Nucleus accumbens (tissue), 56 donors: ENCODE results near the gene PPP1R17.

Experiments
- DNase-seq, 56 donors: peaks; one replicate each; lab custom pipeline; 2025; lab: John Stamatoyannopoulos, UW

PPP1R17 gene

DNA sequence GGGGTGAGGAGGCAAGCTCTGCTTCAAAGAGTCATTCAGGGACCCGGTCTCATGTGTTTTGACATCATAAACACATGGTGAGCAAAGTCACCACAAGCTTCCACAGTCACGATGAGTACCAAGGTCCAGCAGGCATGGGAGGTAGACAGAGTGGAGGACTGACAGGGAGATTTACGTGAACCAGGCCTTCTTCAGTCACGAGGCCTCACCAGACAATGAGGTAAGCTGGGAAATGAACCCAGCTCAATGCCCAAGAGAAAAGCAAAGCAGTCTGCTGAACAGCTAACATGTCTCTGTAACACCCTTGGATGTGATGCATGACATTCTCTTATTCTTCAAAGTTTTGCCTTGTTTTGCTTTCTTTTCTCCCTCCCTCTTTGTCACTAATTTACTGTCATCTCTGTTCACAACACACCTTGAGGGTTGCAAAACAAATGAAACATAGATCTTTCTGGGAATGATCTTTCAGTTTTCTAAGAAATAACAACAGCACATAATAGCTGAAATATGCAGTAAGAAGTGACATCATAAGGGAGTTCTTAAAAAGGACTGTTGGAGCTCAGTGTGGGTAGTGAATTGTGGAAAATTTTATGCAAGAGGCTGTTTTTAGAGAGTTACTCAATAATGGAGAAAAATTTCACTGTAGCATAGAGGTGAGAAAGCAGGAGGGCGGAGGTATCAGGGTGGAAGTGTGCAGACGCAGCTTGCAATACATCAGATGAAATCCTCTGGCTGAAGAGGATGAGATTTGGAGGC, 9.0 kb downstream of the PPP1R17 start:
- peak in 6 of 56 donors; percentile 1 to 26 (median 10) for DNase-seq

DNA sequence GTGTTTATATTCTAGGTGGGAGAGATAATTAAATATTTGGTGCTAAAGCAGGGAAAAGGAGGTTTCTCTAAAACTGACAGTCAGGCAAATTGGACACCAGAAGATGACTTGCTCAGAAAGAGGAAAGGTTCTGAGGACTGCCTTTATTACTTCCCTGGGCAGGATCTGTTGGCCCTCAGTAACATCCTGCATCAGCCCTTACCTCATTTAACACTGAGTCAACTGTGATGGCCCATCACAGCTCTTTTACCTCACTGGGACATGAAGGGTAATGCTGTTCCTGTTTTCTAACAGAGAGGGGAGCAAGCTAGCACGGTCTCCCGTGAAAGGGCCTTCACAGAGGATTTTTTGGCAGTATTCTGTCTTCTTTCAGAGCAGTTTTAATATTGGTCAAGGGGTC, 12.0 kb downstream of the PPP1R17 start:
- DNase-seq, result no peak

DNA sequence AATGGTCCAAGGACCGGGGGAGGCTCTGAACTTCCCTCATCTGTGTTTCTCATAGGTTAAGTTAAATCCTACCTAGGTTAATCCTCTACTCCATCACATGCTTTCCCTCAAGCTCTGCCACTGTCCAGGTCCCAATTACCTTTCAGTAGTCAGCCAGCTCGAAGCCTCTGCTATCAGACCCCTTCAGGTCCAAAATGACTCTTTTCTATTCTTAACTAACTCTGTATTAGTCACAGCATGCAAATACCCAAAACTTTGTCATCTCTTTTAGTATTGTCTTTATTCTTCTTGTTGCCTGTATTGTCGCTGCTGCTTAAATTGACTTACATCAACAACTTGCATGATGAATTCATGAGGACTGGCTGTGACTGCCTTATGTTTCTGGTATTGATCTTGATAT, 15.3 kb downstream of the PPP1R17 start:
- DNase-seq, result no peak

DNA sequence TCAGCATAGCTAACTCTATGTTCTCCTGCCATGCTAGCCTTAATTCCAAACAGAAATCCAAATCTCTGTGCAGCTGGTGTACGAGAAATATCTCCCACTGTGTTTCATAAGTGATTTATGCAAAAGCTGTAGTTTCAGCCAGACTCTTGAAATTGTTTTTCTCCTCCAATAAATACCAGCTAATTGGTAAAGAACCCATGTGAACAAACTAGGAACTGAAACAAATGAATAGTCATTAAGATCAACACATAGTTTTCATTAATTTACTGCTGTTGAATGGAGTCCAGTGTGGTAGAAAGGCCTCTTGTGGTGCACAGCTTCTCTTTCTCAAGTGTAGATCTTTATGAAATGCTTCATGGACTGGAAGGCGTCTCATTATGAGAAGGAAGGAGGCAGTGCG, 18.4 kb downstream of the PPP1R17 start:
- DNase-seq, result no peak

DNA sequence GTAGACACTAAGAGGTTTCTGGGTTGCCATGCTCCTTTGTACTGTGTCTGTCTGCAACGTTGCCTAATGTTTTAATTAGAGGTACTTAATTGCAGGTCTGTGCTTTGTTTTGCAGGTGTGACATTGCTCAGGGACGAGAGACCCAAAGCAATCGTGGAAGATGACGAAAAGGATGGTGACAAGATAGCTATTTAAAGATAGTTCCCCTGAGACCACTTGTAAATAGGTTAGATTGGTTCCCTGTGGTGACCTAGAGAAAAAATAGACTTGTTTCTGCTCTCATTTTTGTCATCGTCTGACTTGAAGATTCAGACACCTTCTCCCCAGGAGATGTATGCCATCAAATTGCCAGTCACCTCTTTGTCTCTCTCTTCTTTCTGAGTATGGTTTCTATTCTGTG, 20.1 kb downstream of the PPP1R17 start:
- no peak for DNase-seq

DNA sequence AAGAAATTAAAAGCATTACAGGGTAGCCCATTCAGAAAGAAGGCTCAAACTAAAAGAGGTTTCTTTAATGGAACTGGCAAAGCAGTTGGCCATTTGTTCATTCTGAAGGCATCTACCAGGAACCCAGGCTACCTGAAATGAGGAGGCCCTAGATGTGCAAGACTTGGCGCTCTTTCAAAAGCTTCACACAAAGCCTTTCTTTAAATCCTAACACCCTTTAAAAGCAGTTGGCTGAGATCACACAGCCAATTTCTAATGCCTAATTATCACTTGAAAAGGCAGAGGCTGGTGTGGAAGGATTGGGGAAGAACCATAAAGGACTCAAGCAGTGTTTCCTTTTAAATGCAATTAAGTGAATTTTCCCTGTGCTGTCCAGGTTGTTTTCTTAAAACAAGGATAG, 23.2 kb downstream of the PPP1R17 start:
- DNase-seq, result no peak

DNA sequence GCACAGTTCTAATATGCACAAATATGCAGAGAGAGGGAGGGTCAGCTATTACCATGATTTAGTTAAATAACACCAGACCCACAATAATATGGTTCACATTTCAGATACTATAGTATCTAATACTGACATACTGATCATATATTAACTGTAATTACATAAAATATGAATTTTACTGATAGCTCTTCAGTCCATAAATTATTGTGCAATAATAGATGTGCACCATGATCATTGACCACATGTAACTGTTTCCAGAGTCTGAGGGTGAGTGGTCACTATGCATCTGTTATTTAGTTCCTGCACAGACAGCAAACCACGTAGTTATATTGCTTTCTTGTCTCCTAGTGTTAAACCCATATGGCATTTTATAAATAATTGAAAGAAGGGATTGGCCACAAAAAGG, 29.3 kb downstream of the PPP1R17 start:
- no peak for DNase-seq

DNA sequence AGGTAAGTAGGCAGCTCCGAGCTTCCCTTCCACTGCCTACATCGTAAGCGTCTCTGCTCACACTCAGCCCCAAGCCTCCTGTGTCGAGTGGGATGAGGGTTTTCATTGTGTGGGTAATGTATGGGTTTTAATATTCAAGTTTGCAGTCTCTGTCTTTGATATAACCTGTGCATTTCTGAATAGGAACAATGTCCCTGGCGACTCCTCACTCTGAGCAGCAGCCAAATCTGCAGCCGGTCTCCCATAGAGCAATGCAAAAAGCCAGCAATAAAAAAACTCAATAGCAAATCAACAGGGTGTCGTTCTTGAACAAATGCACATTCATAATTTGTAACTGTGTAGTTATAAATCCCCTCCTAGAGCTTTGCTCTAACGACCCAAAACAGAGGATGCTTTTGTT, 33.4 kb downstream of the PPP1R17 start:
- no peak for DNase-seq

DNA sequence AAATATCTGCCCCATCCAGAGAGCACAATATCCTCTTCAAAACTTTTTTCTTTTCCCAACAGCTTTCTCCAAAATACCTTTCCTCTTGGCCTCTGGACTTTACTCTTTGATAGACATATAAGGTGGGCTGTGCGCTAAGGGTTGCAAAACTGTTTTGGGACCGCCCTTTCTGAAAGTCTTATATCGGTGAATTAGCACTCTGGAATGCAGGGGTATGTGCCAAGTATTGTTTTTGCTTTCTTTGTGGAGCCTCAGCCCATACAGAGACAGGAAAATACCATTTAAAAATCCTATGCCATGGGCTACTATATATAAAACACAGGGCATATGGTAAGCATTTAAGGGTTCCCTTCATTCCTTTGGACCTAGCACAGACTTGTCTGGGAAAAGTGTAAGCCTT, 37.7 kb downstream of the PPP1R17 start:
- no peak for DNase-seq

DNA sequence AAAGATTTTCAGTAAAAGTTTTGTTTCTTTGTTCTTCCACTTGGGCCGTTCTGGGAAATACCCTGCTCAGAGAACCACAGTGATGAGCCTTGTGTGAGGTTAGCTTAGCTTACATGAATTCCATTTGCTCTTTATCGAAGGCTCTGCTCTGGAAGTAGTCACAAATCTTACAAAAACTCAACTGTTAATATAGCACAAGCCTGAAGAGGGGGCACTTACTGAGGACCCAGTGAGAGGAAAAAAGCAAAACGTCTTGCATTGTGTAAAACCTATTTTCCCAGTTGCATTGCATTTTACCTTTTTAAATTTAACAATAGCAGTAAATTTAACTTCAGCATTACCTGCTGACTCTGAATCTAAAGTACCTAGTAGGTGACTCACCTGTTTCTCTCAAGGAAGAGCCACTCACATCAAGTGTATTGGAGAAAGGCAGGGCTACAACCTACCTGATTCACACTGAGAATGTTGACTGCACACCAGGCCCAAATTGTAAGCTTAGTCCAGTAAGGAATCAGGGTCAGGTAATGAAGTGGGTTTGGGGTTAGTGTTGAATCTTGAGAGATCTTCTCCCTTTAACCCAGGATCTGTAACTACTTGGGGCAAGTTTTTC, 42.3 kb downstream of the PPP1R17 start:
- DNase-seq, result no peak

DNA sequence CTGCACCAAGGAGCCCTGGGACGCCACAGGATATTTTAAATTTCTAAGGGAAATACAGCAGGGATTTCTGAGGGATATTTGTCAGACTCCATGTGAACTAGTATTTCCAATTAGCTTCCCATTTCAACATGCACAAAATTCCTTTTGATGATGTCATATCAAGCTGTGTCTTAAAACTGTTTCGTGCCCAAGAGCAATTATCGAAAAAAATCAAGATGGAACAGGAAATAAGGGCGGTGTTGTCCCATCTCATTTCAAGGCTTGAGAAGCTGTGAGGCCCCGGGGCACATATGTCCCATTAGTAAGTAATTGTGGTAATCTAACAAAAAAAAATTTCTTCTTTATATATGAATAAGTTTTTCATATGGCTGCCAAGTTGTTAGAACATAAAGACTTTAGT, 47.4 kb downstream of the PPP1R17 start:
- no peak for DNase-seq

DNA sequence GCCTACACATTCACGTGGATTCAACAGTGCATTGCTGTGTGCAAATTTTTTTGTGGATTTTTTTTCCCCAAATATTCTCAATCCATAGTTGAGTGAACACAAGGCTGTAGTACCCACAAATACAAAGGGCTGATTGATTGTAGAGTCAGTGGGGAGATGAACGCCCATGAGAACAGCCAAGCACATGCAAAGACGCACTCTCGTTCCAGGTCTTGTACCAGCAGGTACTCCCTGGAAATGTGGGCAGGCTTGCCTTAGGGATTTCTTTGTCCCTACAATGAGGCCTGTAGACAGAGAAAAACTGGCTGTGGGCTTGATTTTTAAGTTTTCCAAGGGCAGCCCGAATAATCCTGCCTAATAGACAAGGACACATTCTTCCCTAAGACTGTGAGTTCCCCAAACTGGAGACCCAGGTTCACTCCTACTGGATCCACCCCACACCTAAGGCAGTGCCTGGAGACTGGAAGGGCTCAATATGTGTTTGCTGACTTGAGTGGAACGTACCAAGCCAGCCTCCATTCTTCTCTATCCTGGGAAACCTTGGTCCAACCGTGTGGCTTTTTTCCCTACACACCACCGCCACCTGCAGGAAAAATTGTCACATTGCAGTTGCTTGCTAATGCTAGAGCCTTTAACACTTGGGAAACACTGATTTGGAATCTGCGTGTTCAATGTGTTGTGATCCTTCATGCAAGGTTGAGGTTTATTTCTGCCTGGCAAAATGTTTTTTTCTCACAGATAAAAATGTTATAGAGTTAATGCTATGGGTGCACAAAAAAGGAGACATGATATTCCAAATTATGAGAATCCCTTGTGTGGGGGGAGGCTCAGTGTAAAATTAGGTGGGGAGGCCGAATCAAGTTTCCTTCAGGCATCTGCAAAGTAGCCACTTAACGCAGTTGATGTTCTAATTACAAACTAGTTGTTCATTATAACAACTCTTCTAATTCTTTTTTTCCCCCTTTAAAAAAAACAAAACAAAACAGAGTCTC, 49.3 kb downstream of the PPP1R17 start:
- DNase-seq, result peak in 53 of 56 donors; percentile 2 to 86 (median 51)

DNA sequence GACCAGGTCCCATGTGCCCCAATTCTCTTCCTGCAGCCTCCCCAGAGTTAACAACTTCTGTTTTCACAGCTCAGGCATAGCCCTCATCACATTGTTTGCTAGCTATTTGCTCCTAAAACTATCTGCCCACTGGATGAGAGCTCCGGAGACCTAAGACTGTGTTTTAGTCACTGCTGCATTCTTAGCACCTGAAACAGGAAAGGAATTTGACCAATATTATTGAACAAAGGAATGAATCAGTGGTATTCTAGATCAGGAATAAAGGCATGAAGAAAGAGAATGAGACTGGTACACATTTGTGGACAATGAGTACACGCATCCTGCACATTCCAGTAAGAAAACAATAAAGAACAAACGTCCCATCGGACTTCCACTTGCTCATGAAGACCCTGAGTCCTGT, 54.8 kb downstream of the PPP1R17 start:
- DNase-seq, result no peak

DNA sequence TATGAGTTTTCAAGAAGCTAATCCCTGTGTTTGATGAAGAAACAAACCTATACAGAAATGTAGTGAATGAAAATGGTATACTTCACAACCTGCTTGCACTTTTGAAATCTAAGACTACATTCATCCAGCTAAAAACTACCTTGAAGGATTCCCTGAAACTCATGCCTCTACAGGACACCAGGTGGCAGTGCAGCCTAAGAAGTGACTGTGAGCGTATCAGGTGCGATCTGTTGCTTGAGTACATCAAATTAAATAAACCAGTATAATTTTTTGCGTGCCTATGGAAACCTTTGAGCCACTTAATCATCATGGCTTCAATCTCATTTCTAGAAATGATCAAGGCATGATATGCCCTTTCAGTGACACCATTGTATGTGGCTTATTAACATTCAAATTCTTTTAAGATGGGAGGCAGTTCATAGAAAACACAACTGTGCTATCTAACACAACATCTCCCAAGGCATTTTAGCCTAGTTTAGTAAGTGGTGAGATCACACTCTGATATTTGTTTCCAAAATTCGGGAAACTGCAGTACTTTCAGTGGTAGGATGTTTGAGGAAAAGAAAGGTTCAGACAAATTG, 57.4 kb downstream of the PPP1R17 start:
- DNase-seq, result peak in 51 of 56 donors; percentile 1 to 87 (median 45)

DNA sequence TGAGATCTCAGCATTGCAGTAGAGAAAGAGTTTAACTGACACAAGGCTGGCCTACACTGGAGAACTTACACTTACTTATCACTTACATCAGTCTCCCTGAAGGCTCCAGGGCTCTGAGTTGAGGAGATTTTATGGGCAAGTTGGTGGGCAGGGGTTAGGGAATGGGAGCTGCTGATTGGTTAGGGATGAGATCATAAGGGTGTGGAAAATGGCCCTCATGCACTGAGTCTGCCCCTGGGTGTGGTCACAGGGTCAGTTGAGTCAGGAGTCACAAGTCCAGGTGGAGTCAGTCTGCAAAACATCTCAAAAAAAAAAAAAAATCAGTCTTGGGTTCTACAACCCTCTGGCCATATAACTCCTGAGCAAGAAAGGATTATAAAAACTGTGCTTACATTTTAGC, 60.5 kb downstream of the PPP1R17 start:
- DNase-seq, result no peak

DNA sequence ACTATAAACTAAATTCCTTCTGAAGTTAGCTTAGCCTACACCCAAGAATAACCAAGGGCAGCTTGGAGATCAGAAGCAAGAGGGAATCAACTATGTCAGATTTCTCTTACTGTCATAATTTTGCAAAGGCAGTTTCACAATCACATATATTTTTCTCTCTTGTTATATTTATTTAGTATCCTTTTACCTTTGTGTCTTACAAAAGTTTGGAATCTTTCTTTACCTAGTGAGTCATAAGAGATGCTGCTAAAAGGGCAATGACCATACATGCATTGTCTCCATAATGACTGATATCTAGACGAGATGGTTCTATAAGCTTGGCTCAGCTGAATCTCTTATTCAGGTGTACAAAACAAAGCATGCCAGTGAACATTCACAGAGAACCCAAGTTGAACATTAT, 61.1 kb downstream of the PPP1R17 start:
- no peak for DNase-seq

DNA sequence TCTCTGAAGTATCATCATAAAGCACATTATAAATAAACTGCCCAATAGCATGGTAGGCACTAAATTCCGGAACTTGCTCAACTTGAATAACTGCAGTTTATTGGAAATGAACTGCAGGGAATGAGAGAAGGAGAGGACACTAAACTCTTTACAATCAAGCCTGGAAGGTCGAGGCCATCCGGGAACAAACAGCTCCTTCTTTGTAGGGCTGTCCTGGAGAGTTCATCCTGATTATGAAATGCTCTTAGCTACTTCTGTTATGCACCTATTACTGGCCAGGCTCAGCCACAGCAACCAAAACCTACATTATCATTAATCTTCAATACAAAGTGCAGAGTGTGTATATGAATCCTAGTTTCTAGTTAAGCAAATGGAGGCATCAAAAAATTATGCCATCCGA, 64.7 kb downstream of the PPP1R17 start:
- DNase-seq, result no peak
